Measurements from ENCODE around the gene RERE. TPM values are rescaled to one million over a fixed set of nuclear protein-coding genes. Genes with fewer than 3 reads are reported as not detected.

The RERE gene
- total RNA-seq, 2 donors from 2014 or later = 207 to 322 TPM

- H3K9me3 ChIP-seq = no peaks in the 10 kb centered on the region
- no peaks in the 10 kb centered on the region for H3K27me3 ChIP-seq (replicated peaks; ENCODE audit: insufficient read depth)
- intact Hi-C loops (cut with DNase I) = no loop called here
- DNase-seq (ENCODE audit: low spot score) = no peak
- H3K27ac ChIP-seq = no peak overlapping the region
- TF ChIP-seq POLR2A (IDR thresholded peaks at IDR 0.05) = no peak
- no peak for TF ChIP-seq CTCF (IDR thresholded peaks at IDR 0.05)
- no peak for TF ChIP-seq POLR2AphosphoS5 (IDR thresholded peaks at IDR 0.05)
- no peak overlapping the region for H3K4me3 ChIP-seq
- H3K4me1 ChIP-seq (replicated peaks) = no peaks in the 10 kb centered on the region
- WGBS = 87% methylated on average over 3 of the region's 3 CpGs
- no peaks in the 10 kb centered on the region for H3K36me3 ChIP-seq
These were observed 341.4 kb downstream of the RERE start for GRCh38 chr1:8476006-8476405.

GRCh38 chr1:8474369-8474768, 343.1 kb downstream of the RERE start:
- no peaks in the 10 kb centered on the region for H3K9me3 ChIP-seq
- intact Hi-C loops (cut with DNase I) = no loop called here
- 64% methylated on average over 3 of the region's 3 CpGs for WGBS
- no peak overlapping the region for H3K4me3 ChIP-seq
- H3K27me3 ChIP-seq (replicated peaks; ENCODE audit: insufficient read depth) = no peaks in the 10 kb centered on the region
- DNase-seq (ENCODE audit: low spot score) = no peak
- H3K36me3 ChIP-seq = no peaks in the 10 kb centered on the region
- H3K27ac ChIP-seq = no peak overlapping the region
- TF ChIP-seq POLR2AphosphoS5 (IDR thresholded peaks at IDR 0.05) (no peak), CTCF (IDR thresholded peaks at IDR 0.05) (no peak), POLR2A (IDR thresholded peaks at IDR 0.05) (no peak)
- no peaks in the 10 kb centered on the region for H3K4me1 ChIP-seq (replicated peaks)

- H3K4me3 ChIP-seq = no peak overlapping the region
- WGBS = 71% methylated on average over 2 of the region's 2 CpGs
- H3K9me3 ChIP-seq = no peaks in the 10 kb centered on the region
- no peak overlapping the region for H3K27ac ChIP-seq
- H3K4me1 ChIP-seq (replicated peaks) = no peaks in the 10 kb centered on the region
- intact Hi-C loops (cut with DNase I) = no loop called here
- TF ChIP-seq POLR2AphosphoS5 (IDR thresholded peaks at IDR 0.05) (no peak), POLR2A (IDR thresholded peaks at IDR 0.05) (no peak), CTCF (IDR thresholded peaks at IDR 0.05) (no peak)
- H3K36me3 ChIP-seq = no peaks in the 10 kb centered on the region
- no peaks in the 10 kb centered on the region for H3K27me3 ChIP-seq (replicated peaks; ENCODE audit: insufficient read depth)
- no peak for DNase-seq (ENCODE audit: low spot score)
These were observed 343.5 kb downstream of the RERE start for GRCh38 chr1:8473891-8474300.

- no peak overlapping the region for H3K27ac ChIP-seq
- H3K27me3 ChIP-seq (replicated peaks; ENCODE audit: insufficient read depth) = no peaks in the 10 kb centered on the region
- intact Hi-C loops (cut with DNase I) = no loop called here
- WGBS = 84% methylated on average over 4 of the region's 4 CpGs
- no peak overlapping the region for H3K4me3 ChIP-seq
- H3K4me1 ChIP-seq (replicated peaks) = no peaks in the 10 kb centered on the region
- TF ChIP-seq POLR2A (IDR thresholded peaks at IDR 0.05) = no peak
- TF ChIP-seq POLR2AphosphoS5 (IDR thresholded peaks at IDR 0.05) = no peak
- no peak for TF ChIP-seq CTCF (IDR thresholded peaks at IDR 0.05)
- no peak for DNase-seq (ENCODE audit: low spot score)
- H3K9me3 ChIP-seq = no peaks in the 10 kb centered on the region
- no peaks in the 10 kb centered on the region for H3K36me3 ChIP-seq
These were observed 344.1 kb downstream of the RERE start for GRCh38 chr1:8473121-8473875.

GRCh38 chr1:8472668-8473067, 344.8 kb downstream of the RERE start:
- Histone ChIP-seq H3K4me1 (replicated peaks) (no peaks in the 10 kb centered on the region), H3K36me3 (no peaks in the 10 kb centered on the region), H3K4me3 (no peak overlapping the region), H3K27ac (no peak overlapping the region), H3K9me3 (no peaks in the 10 kb centered on the region), H3K27me3 (replicated peaks; ENCODE audit: insufficient read depth) (no peaks in the 10 kb centered on the region)
- intact Hi-C loops (cut with DNase I) = no loop called here
- 92% methylated on average over 2 of the region's 2 CpGs for WGBS
- TF ChIP-seq POLR2A (IDR thresholded peaks at IDR 0.05) (no peak), POLR2AphosphoS5 (IDR thresholded peaks at IDR 0.05) (no peak), CTCF (IDR thresholded peaks at IDR 0.05) (no peak)
- no peak for DNase-seq (ENCODE audit: low spot score)
